Suprapubic skin (tissue), 4 donors: Measurements from ENCODE around the gene SENP5. TPM values are rescaled to one million over a fixed set of nuclear protein-coding genes. Genes with fewer than 3 reads are reported as not detected.
A peak's percentile ranks its signal among the peaks of the same experiment; 100 is the strongest.
"Not testable (repeated sequence)": the region's sequence is repeated elsewhere in the genome, so short reads cannot be mapped to it uniquely, and the experiment has no call there.

Experiments
- DNase-seq, 2 donors: peaks; one replicate each; pipeline ENCODE4 v3.0.0-alpha.2; 2019; ENCODE audit warnings: low spot score in 2 of 2
- H3K27ac ChIP-seq: fragments of 200-600 bp; sonication (generic); one replicate; pipeline ENCODE4 v1.5.1; 2019
- H3K27me3 ChIP-seq: fragments of 200-600 bp; sonication (generic); one replicate; pipeline ENCODE4 v1.5.1; 2019
- H3K36me3 ChIP-seq: fragments of 200-600 bp; sonication (generic); one replicate; pipeline ENCODE4 v1.5.1; 2019
- H3K4me1 ChIP-seq: fragments of 200-600 bp; sonication (generic); one replicate; pipeline ENCODE4 v1.5.1; 2019
- H3K4me3 ChIP-seq: fragments of 200-600 bp; sonication (generic); one replicate; pipeline ENCODE4 v1.5.1; 2019; ENCODE audit warnings: mild to moderate bottlenecking
- H3K9me3 ChIP-seq: fragments of 200-600 bp; sonication (generic); one replicate; pipeline ENCODE4 v1.5.1; 2019
- EP300 ChIP-seq: sonication (generic); formaldehyde crosslinking; IDR thresholded peaks from one replicate; pipeline ENCODE4 v1.6.1; 2017; ENCODE audit warnings: antibody characterized with exemption
- POLR2A ChIP-seq, 2 donors: fragments of 450-650 bp; IDR thresholded peaks; one replicate each; pipeline ENCODE4 v1.6.1; 2017; ENCODE audit warnings: antibody characterized with exemption in 2 of 2, mild to moderate bottlenecking in 2 of 2, moderate library complexity in 2 of 2
- POLR2AphosphoS5 ChIP-seq, 3 donors: sonication (generic); formaldehyde crosslinking; IDR thresholded peaks; one replicate each; pipeline ENCODE4 v1.6.1; 2017; ENCODE audit warnings: antibody characterized with exemption in 3 of 3
- WGBS: methylation state at CpG from one replicate; pipeline ENCODE4 v1.1.5; 2018; 5-methylcytosine and 5-hydroxymethylcytosine counted together
- total RNA-seq, 4 donors: library from RNA; depleted of rRNA; stranded (reverse); fragments of >200 nt; gene quantifications; one replicate each; pipeline ENCODE4 v1.1.0, GENCODE V29; 2016
- TF ChIP-seq, protein P1 (sequence below), 2 donors: fragments of 200-600 bp in 1 of 2; fragments of 450-650 bp in 1 of 2; sonication (generic) in 1 of 2; IDR thresholded peaks; one replicate each; pipeline ENCODE4 v1.5.1; 2016 to 2019; ENCODE audit warnings: antibody characterized with exemption in 2 of 2, mild to moderate bottlenecking in 1 of 2, moderate library complexity in 1 of 2

SENP5 gene
- total RNA-seq, 4 donors from 2014 or later, result 34.9 to 112 (median 37.7) TPM

DNA sequence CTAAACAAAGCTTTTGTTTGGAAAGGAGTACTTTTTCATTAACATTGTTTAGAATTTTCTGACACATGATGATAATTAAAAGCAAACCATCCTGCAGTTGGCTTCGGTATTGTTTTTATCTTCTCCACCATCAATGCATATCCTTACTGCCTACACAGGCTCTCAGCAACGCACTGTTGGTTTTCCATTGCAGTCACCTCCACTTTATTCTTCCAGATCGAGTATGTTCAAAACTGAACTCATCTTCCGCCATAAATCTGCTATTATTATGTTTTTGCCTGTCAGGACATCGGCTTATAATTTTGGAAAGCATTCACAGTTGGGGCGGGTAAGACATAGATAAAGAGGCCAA, 589 bp upstream of the SENP5 start:
- H3K27ac ChIP-seq, result peak overlapping the region; percentile 96
- H3K9me3 ChIP-seq, result no peaks in the 10 kb centered on the region
- peak overlapping the region; percentile 95 for H3K4me3 ChIP-seq
- peaks cover 22% of the 10 kb centered on the region for H3K4me1 ChIP-seq
- 17% methylated on average over 6 of the region's 6 CpGs for WGBS
- no peak for DNase-seq
- peaks cover 4% of the 10 kb centered on the region for H3K36me3 ChIP-seq
- no peaks in the 10 kb centered on the region for H3K27me3 ChIP-seq
- TF ChIP-seq POLR2AphosphoS5 (IDR thresholded peaks at IDR 0.05) (no peak), POLR2A (IDR thresholded peaks at IDR 0.05) (no peak), EP300 (no peak)
- TF ChIP-seq, protein P1, sequence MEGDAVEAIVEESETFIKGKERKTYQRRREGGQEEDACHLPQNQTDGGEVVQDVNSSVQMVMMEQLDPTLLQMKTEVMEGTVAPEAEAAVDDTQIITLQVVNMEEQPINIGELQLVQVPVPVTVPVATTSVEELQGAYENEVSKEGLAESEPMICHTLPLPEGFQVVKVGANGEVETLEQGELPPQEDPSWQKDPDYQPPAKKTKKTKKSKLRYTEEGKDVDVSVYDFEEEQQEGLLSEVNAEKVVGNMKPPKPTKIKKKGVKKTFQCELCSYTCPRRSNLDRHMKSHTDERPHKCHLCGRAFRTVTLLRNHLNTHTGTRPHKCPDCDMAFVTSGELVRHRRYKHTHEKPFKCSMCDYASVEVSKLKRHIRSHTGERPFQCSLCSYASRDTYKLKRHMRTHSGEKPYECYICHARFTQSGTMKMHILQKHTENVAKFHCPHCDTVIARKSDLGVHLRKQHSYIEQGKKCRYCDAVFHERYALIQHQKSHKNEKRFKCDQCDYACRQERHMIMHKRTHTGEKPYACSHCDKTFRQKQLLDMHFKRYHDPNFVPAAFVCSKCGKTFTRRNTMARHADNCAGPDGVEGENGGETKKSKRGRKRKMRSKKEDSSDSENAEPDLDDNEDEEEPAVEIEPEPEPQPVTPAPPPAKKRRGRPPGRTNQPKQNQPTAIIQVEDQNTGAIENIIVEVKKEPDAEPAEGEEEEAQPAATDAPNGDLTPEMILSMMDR (IDR thresholded peaks at IDR 0.05), result no peak

DNA sequence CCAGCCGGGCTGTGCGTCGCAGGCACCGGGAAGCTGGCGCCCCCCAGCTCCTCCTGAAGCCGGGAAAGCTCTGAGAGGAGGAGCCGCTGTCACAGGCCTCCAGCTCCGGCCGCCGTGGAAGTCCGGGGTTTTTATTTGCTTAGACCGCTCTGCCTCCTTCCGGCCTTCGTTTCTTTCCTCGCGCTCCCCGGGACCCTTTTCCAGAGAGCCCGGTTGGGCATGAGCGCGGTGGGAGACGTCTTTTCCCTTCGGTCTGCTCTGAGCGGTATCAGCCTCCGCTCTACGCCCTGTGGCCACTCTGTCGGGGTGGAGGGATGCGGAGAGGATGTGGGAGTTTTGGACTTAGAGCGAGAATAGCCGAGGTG, 559 bp downstream of the SENP5 start:
- under 1% methylated on average over 17 of the region's 29 CpGs for WGBS

DNA sequence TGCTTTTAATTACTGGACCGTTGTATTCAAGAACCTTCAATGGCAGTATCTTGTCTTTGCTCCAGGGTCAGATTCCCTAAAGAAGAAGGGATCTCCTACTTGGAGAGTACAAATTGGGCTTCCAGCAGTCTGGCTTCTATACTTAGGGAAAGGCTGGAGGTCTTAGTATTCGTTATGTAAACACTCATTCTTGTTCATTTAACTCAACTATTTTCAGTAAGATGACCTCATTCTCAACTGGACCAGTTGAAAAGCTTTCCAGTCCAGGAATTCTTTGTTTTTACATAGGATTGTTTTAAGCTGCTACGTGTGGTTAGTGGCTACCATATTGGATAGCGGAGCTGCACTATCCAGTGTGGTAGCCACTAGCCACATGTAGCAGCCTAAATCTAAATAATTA, 4.6 kb downstream of the SENP5 start:
- no peak overlapping the region for H3K27ac ChIP-seq
- no peak for DNase-seq
- 83% methylated on average over 4 of the region's 4 CpGs for WGBS

More for the DNA sequence above, 559 bp downstream of the SENP5 start:
- H3K9me3 ChIP-seq, result no peaks in the 10 kb centered on the region
- peak in 1 of 2 donors; percentile 64 for DNase-seq
- H3K4me3 ChIP-seq, result peak overlapping the region; percentile 95
- no peak for TF ChIP-seq EP300
- no peak for TF ChIP-seq POLR2AphosphoS5 (IDR thresholded peaks at IDR 0.05)
- TF ChIP-seq, protein P1 (IDR thresholded peaks at IDR 0.05), result no peak
- no peak for TF ChIP-seq POLR2A (IDR thresholded peaks at IDR 0.05)
- H3K36me3 ChIP-seq, result peaks cover 4% of the 10 kb centered on the region
- H3K27ac ChIP-seq, result peak overlapping the region; percentile 96
- no peaks in the 10 kb centered on the region for H3K27me3 ChIP-seq
- peaks cover 22% of the 10 kb centered on the region for H3K4me1 ChIP-seq

DNA sequence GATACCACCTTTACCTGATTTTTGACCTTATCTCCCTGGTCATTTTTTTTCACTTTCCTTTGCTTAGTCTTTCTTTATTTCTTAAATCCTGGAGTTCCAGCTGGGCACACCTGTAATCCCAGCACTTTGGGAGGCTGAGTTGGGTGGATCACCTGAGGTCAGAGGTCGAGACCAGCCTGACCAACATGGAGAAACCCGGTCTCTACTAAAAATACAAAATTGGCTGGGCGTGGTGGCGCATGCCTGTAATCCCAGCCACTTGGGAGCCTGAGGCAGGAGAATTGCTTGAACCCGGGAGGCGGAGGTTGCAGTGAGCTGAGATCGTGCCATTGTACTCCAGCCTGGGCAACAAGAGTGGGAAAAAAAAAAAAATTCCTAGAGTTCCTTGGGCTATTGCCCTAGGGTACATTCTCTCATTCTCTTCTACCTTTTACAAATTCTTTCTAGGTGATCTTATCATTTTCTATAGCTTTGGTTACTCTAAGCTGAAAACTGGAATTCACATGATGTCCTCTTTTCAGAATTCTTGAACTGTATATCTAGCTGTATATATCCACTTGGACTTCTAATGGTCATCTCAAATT, 6.9 kb downstream of the SENP5 start:
- H3K27ac ChIP-seq, H3K36me3 ChIP-seq, DNase-seq, H3K4me3 ChIP-seq, H3K4me1 ChIP-seq, H3K27me3 ChIP-seq, H3K9me3 ChIP-seq: not testable (repeated sequence)
- WGBS, result 87% methylated on average over 7 of the region's 7 CpGs

More for the DNA sequence above, 4.6 kb downstream of the SENP5 start:
- H3K27me3 ChIP-seq, result no peaks in the 10 kb centered on the region
- peaks cover 16% of the 10 kb centered on the region for H3K4me1 ChIP-seq
- no peak overlapping the region for H3K4me3 ChIP-seq
- no peaks in the 10 kb centered on the region for H3K9me3 ChIP-seq
- no peak for TF ChIP-seq POLR2A (IDR thresholded peaks at IDR 0.05)
- TF ChIP-seq EP300, result no peak
- no peak for TF ChIP-seq POLR2AphosphoS5 (IDR thresholded peaks at IDR 0.05)
- H3K36me3 ChIP-seq, result peaks cover 4% of the 10 kb centered on the region

DNA sequence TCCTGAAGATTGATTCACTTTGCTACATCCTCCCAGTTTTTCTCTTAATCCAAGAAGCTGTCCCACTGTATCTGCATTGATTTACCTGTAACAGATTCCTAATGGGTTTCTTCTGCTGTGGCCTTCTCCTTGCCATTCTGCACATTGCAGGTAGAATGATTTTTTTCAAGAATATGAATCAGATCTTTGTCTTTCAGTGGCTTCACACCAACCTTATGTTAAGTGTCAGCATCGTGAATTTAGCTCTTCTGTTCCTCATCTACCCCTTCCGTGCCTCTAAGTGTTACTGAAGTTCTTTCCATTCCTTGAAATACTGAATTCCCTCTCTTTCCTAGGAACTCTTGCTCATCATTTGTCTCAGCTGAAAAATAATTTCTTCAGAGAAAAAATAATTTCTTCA, 7.5 kb downstream of the SENP5 start:
- H3K36me3 ChIP-seq, result peaks cover 4% of the 10 kb centered on the region
- no peaks in the 10 kb centered on the region for H3K4me1 ChIP-seq
- 85% methylated on average over 2 of the region's 2 CpGs for WGBS
- H3K4me3 ChIP-seq, result no peak overlapping the region
- TF ChIP-seq POLR2A (IDR thresholded peaks at IDR 0.05), result no peak
- TF ChIP-seq, protein P1 (IDR thresholded peaks at IDR 0.05), result no peak
- no peak for TF ChIP-seq POLR2AphosphoS5 (IDR thresholded peaks at IDR 0.05)
- TF ChIP-seq EP300, result no peak
- no peaks in the 10 kb centered on the region for H3K27me3 ChIP-seq
- no peaks in the 10 kb centered on the region for H3K9me3 ChIP-seq
- H3K27ac ChIP-seq, result no peak overlapping the region
- no peak for DNase-seq

DNA sequence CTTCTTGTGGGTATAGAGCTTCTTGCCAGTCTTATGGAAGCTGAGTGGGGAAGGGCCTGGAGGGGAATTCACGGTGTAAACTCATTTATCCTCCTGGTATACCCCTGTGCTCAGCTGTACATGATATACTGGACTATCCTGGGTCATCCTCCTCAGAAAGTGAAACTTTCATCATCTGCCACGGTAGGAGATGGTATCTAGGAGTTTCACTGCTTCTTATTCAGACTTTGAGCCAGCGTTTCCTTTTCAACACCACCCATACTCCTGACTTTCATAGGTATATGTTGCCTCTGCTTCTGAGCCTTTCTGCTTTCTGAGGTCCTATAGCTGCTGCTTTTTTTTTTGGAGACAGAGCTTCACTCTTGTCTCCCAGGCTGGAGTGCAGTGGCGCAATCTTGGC, 15.6 kb downstream of the SENP5 start:
- Histone ChIP-seq H3K27me3 (no peaks in the 10 kb centered on the region), H3K27ac (no peak overlapping the region), H3K36me3 (peaks cover 27% of the 10 kb centered on the region), H3K4me3 (no peak overlapping the region), H3K4me1 (no peaks in the 10 kb centered on the region), H3K9me3 (no peaks in the 10 kb centered on the region)
- WGBS, result 76% methylated on average over 4 of the region's 4 CpGs
- DNase-seq, result no peak
- TF ChIP-seq POLR2A (IDR thresholded peaks at IDR 0.05) (no peak), EP300 (no peak)

DNA sequence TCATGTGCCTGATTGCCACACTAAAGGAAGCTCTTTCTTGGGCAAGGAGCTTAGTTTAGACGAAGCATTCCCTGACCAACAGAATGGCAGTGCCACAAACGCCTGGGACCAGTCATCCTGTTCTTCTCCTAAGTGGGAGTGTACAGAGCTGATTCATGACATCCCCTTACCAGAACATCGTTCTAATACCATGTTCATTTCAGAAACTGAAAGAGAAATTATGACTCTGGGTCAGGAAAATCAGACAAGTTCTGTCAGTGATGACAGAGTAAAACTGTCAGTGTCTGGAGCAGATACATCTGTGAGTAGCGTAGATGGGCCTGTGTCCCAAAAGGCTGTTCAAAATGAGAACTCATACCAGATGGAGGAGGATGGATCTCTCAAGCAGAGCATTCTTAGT, 18.4 kb downstream of the SENP5 start:
- DNase-seq, result no peak
- no peak for TF ChIP-seq EP300
- TF ChIP-seq POLR2AphosphoS5 (IDR thresholded peaks at IDR 0.05), result no peak
- TF ChIP-seq, protein P1 (IDR thresholded peaks at IDR 0.05), result no peak
- TF ChIP-seq POLR2A (IDR thresholded peaks at IDR 0.05), result no peak
- Histone ChIP-seq H3K27me3 (no peaks in the 10 kb centered on the region), H3K4me1 (no peaks in the 10 kb centered on the region), H3K9me3 (no peaks in the 10 kb centered on the region), H3K4me3 (no peak overlapping the region), H3K27ac (no peak overlapping the region), H3K36me3 (peaks cover 27% of the 10 kb centered on the region)
- 71% methylated on average over 4 of the region's 4 CpGs for WGBS
